H9 (cell line): ENCODE results near the gene IMMP2L. TPM values are rescaled to one million over a fixed set of nuclear protein-coding genes. Genes with fewer than 3 reads are reported as not detected.

Source experiments
- DNase-seq: peaks from one replicate; pipeline ENCODE4 v3.0.0-alpha.2; 2017
- H2AFZ ChIP-seq: one replicate; pipeline ENCODE4 v1.6.1; 2013; ENCODE audit warnings: mild to moderate bottlenecking, low read length, control low read depth, moderate library complexity
- H2AK5ac ChIP-seq: 2 replicates; pipeline ENCODE4 v1.6.1; 2013; ENCODE audit warnings: low read length, control low read depth, mixed read lengths; ENCODE audit not compliant: insufficient read length
- H2BK120ac ChIP-seq: one replicate; pipeline ENCODE4 v1.6.1; 2013; ENCODE audit warnings: low read depth, mild to moderate bottlenecking, low read length, control low read depth, inconsistent platforms; ENCODE audit not compliant: poor library complexity, severe bottlenecking
- H2BK12ac ChIP-seq: 2 replicates; pipeline ENCODE4 v1.6.1; 2013; ENCODE audit warnings: low read length, control low read depth, mixed read lengths, low read depth; ENCODE audit not compliant: insufficient read length
- H2BK15ac ChIP-seq: 2 replicates; pipeline ENCODE4 v1.6.1; 2013; ENCODE audit warnings: low read depth, low read length, control low read depth
- H2BK20ac ChIP-seq: one replicate; pipeline ENCODE4 v1.6.1; 2013; ENCODE audit warnings: low read depth, mild to moderate bottlenecking, low read length, control low read depth, inconsistent platforms; ENCODE audit not compliant: poor library complexity, severe bottlenecking
- H2BK5ac ChIP-seq: 2 replicates; pipeline ENCODE4 v1.6.1; 2013; ENCODE audit warnings: low read length, control low read depth, mixed read lengths; ENCODE audit not compliant: insufficient read length
- H3K14ac ChIP-seq: 2 replicates; pipeline ENCODE4 v1.6.1; 2013; ENCODE audit warnings: low read length, control low read depth; ENCODE audit not compliant: insufficient read depth
- H3K18ac ChIP-seq: 2 replicates; pipeline ENCODE4 v1.6.1; 2013; ENCODE audit warnings: low read depth, mild to moderate bottlenecking, mixed read lengths, low read length, control low read depth; ENCODE audit not compliant: insufficient read length
- H3K23ac ChIP-seq: 2 replicates; pipeline ENCODE4 v1.6.1; 2013; ENCODE audit warnings: low read length, control low read depth, mixed read lengths, low read depth; ENCODE audit not compliant: insufficient read length
- H3K23me2 ChIP-seq: 2 replicates; pipeline ENCODE4 v1.6.1; 2013; ENCODE audit warnings: low read depth, mild to moderate bottlenecking, mixed read lengths, low read length, control low read depth; ENCODE audit not compliant: insufficient read length, poor library complexity, severe bottlenecking
- H3K27ac ChIP-seq: 2 replicates; pipeline ENCODE4 v1.5.1; 2013; ENCODE audit warnings: low read length, control low read depth, mixed read lengths, low read depth; ENCODE audit not compliant: insufficient read length
- H3K27me3 ChIP-seq: 2 replicates; pipeline ENCODE4 v1.6.1; 2013; ENCODE audit warnings: low read length, control low read depth, inconsistent platforms; ENCODE audit not compliant: insufficient read depth
- H3K4ac ChIP-seq: 2 replicates; pipeline ENCODE4 v1.6.1; 2013; ENCODE audit warnings: low read depth, mild to moderate bottlenecking, control low read depth, inconsistent platforms, low read length, moderate library complexity
- H3K4me1 ChIP-seq: 2 replicates; pipeline ENCODE4 v1.6.1; 2013; ENCODE audit warnings: low read length, control low read depth, inconsistent platforms; ENCODE audit not compliant: insufficient read depth
- H3K4me2 ChIP-seq: 2 replicates; pipeline ENCODE4 v1.6.1; 2013; ENCODE audit warnings: low read length, control low read depth, mixed read lengths; ENCODE audit not compliant: insufficient read length, insufficient read depth
- H3K56ac ChIP-seq: 2 replicates; pipeline ENCODE4 v1.6.1; 2013; ENCODE audit warnings: low read depth, mild to moderate bottlenecking, mixed read lengths, low read length, control low read depth; ENCODE audit not compliant: insufficient read length
- H3K79me1 ChIP-seq: 2 replicates; pipeline ENCODE4 v1.6.1; 2013; ENCODE audit warnings: low read depth, mild to moderate bottlenecking, moderate library complexity, low read length, control low read depth, inconsistent platforms; ENCODE audit not compliant: insufficient read depth, poor library complexity, severe bottlenecking
- H3K79me2 ChIP-seq: 2 replicates; pipeline ENCODE4 v1.6.1; 2013; ENCODE audit warnings: low read length, control low read depth, inconsistent platforms; ENCODE audit not compliant: insufficient read depth
- H3K9ac ChIP-seq: 2 replicates; pipeline ENCODE4 v1.6.1; 2013; ENCODE audit warnings: low read length, control low read depth, mixed read lengths; ENCODE audit not compliant: insufficient read length; ENCODE audit errors: extremely low read depth
- H3K9me3 ChIP-seq: one replicate; pipeline ENCODE4 v1.6.1; 2013; ENCODE audit warnings: low read depth, low read length, inconsistent platforms; ENCODE audit not compliant: control insufficient read depth
- H3T11ph ChIP-seq: one replicate; pipeline ENCODE4 v1.6.1; 2013; ENCODE audit warnings: mild to moderate bottlenecking, low read length, control low read depth, inconsistent platforms
- H4K20me1 ChIP-seq: one replicate; pipeline ENCODE4 v1.6.1; 2013; ENCODE audit not compliant: control insufficient read depth, insufficient read length, insufficient read depth
- H4K5ac ChIP-seq: 2 replicates; pipeline ENCODE4 v1.6.1; 2013; ENCODE audit warnings: low read depth, mild to moderate bottlenecking, mixed read lengths, low read length, control low read depth; ENCODE audit not compliant: insufficient read length
- H4K8ac ChIP-seq: replicated peaks from 2 replicates; pipeline ENCODE4 v1.6.1; 2013; ENCODE audit warnings: low read length, control low read depth, mixed read lengths, low read depth; ENCODE audit not compliant: insufficient read length
- H4K91ac ChIP-seq: 2 replicates; pipeline ENCODE4 v1.6.1; 2013; ENCODE audit warnings: low read depth, mild to moderate bottlenecking, moderate library complexity, mixed read lengths, low read length, control low read depth; ENCODE audit not compliant: insufficient read length
- H3K27ac Mint-ChIP-seq, 3 experiments: 2 replicates in 2 of 3; 3 replicates in 1 of 3; pipeline ENCODE4 v1.8.0; 2020 to 2021; ENCODE audit warnings: mixed read lengths in 3 of 3, mild to moderate bottlenecking in 1 of 3, moderate library complexity in 1 of 3
- H3K27me3 Mint-ChIP-seq: 2 replicates; pipeline ENCODE4 v1.8.0; 2021; ENCODE audit warnings: low read depth, mild to moderate bottlenecking, moderate library complexity, mixed read lengths
- H3K36me3 Mint-ChIP-seq, 3 experiments: 2 replicates in 2 of 3; 3 replicates in 1 of 3; pipeline ENCODE4 v1.8.0; 2020 to 2021; ENCODE audit warnings: low read depth in 3 of 3, mixed read lengths in 3 of 3; ENCODE audit not compliant: insufficient read depth in 1 of 3
- H3K4me1 Mint-ChIP-seq, 2 experiments: 2 replicates each; pipeline ENCODE4 v1.8.0; 2020; ENCODE audit warnings: mixed read lengths in 2 of 2
- H3K4me3 Mint-ChIP-seq, 2 experiments: 2 replicates in 1 of 2; 3 replicates in 1 of 2; pipeline ENCODE4 v1.8.0; 2020 to 2021; ENCODE audit warnings: mild to moderate bottlenecking in 2 of 2, mixed read lengths in 2 of 2, moderate library complexity in 1 of 2
- H3K9me3 Mint-ChIP-seq, 2 experiments: 2 replicates in 1 of 2; 3 replicates in 1 of 2; pipeline ENCODE4 v1.8.0; 2020; ENCODE audit warnings: mild to moderate bottlenecking in 2 of 2, mixed read lengths in 2 of 2, moderate library complexity in 1 of 2
- WGBS: extraction: QIAGEN DNeasy Blood & Tissue Kit; methylation state at CpG from one replicate; pipeline ENCODE4 v1.1.7; 2013; ENCODE audit warnings: missing lambda C conversion rate, low lambda C conversion rate, mixed read lengths; ENCODE audit not compliant: insufficient read length; ENCODE audit errors: extremely low coverage; 5-methylcytosine and 5-hydroxymethylcytosine counted together
- total RNA-seq: library from RNA; stranded (reverse); gene quantifications from 2 replicates; pipeline ENCODE4 v1.2.1, GENCODE V29; 2021
- TF ChIP-seq, protein P1 (sequence below): fragments of 200-600 bp; sonication (generic); conservative IDR thresholded peaks from 3 replicates; pipeline ENCODE4 v1.8.0; 2021; ENCODE audit warnings: antibody characterized with exemption, mild to moderate bottlenecking

The IMMP2L gene
- total RNA-seq, 1 experiment from 2014 or later = 14.7 TPM

DNA sequence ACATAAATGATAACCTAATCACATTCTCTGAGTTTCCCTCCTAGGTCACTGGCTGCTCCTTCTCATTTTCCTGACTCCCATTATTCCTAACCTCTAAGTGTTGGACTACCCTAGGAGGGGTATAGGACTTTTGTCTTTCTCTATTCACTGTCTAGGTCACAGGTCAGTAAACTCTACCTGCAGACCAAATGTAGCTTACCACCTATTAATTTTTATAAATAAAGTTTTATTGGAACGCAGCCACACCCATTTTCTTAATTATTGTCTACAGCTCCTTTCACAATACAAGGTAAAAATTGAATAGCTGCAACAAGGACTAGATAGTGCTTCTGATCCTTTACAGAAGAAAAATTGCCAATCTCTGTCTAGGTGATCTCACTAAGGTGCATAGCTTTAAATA, 156.7 kb downstream of the IMMP2L start:
- H3K27ac Mint-ChIP-seq = no peak overlapping the region
- Histone ChIP-seq H3K27me3 (no peaks in the 10 kb centered on the region), H4K20me1 (no peaks in the 10 kb centered on the region), H2AFZ (no peak overlapping the region), H2AK5ac (no peak overlapping the region), H3K18ac (no peak overlapping the region), H4K91ac (no peak overlapping the region), H4K5ac (no peak overlapping the region), H3K4ac (no peak overlapping the region), H4K8ac (no peak overlapping the region), H3K23me2 (no peaks in the 10 kb centered on the region), H2BK12ac (no peak overlapping the region), H2BK120ac (no peak overlapping the region), H3K9me3 (no peaks in the 10 kb centered on the region), H3K9ac (no peak overlapping the region), H3K27ac (no peak overlapping the region), H2BK20ac (no peak overlapping the region), H3K4me2 (no peak overlapping the region), H2BK5ac (no peak overlapping the region), H3K14ac (no peak overlapping the region), H3K56ac (no peak overlapping the region), H3K79me1 (no peaks in the 10 kb centered on the region), H3K79me2 (no peaks in the 10 kb centered on the region), H3K23ac (no peak overlapping the region), H3T11ph (no peak overlapping the region), H2BK15ac (no peak overlapping the region), H3K4me1 (no peaks in the 10 kb centered on the region)
- H3K4me1 Mint-ChIP-seq = peaks cover 10% of the 10 kb centered on the region in 2 experiments
- peaks cover 0 to 1% (median 0%) of the 10 kb centered on the region in 3 experiments; a peak in 1 of 7 replicates for H3K36me3 Mint-ChIP-seq
- H3K27me3 Mint-ChIP-seq = no peaks in the 10 kb centered on the region
- WGBS = no CpG with 5 or more reads among the region's 1 CpG
- H3K9me3 Mint-ChIP-seq = peaks cover 0 to 3% of the 10 kb centered on the region in 2 experiments; a peak in 1 of 5 replicates
- H3K4me3 Mint-ChIP-seq = no peak overlapping the region
- no peak for DNase-seq
- TF ChIP-seq, protein P1, sequence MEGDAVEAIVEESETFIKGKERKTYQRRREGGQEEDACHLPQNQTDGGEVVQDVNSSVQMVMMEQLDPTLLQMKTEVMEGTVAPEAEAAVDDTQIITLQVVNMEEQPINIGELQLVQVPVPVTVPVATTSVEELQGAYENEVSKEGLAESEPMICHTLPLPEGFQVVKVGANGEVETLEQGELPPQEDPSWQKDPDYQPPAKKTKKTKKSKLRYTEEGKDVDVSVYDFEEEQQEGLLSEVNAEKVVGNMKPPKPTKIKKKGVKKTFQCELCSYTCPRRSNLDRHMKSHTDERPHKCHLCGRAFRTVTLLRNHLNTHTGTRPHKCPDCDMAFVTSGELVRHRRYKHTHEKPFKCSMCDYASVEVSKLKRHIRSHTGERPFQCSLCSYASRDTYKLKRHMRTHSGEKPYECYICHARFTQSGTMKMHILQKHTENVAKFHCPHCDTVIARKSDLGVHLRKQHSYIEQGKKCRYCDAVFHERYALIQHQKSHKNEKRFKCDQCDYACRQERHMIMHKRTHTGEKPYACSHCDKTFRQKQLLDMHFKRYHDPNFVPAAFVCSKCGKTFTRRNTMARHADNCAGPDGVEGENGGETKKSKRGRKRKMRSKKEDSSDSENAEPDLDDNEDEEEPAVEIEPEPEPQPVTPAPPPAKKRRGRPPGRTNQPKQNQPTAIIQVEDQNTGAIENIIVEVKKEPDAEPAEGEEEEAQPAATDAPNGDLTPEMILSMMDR = no peak
